Sigmoid colon (tissue), 4 donors: Measurements from ENCODE around the gene MROH7.

Source experiments
- POLR2A ChIP-seq, 2 donors: fragments of 450-650 bp; IDR thresholded peaks; one replicate each; pipeline ENCODE4 v1.6.1; 2016; ENCODE audit warnings: antibody characterized with exemption in 2 of 2, mild to moderate bottlenecking in 2 of 2, moderate library complexity in 2 of 2
- POLR2AphosphoS5 ChIP-seq, 4 donors: sonication (generic); formaldehyde crosslinking; IDR thresholded peaks; one replicate each; pipeline ENCODE4 v1.6.1; 2017; ENCODE audit warnings: antibody characterized with exemption in 4 of 4
- TF ChIP-seq, protein P1 (sequence below), 4 experiments: fragments of 450-650 bp in 3 of 4; fragments of 200-600 bp in 1 of 4; IDR thresholded peaks; one replicate each; pipeline ENCODE4 v1.5.1; 2016 to 2019; ENCODE audit warnings: antibody characterized with exemption in 4 of 4, mild to moderate bottlenecking in 3 of 4, moderate library complexity in 2 of 4

DNA sequence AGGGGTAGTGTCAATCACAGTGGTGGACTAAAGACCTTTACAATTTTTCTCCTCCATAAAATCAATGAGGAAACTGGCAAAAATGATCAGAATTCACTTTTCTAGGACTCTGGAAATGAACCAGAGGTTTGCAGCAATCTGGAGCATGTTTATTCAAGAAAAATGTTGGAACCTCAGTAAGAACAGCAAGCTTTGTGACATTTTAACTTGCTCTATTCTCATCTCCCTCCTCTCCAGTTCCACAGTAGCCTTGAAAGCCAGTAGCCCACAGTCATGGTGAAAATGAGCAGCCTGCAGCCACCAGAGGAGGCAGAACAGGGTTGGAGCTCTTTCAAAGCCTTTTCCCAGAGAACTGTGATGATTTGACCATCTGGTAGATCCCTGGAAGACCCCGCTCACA lies 83.2 kb downstream of the MROH7 start:
- TF ChIP-seq, protein P1, sequence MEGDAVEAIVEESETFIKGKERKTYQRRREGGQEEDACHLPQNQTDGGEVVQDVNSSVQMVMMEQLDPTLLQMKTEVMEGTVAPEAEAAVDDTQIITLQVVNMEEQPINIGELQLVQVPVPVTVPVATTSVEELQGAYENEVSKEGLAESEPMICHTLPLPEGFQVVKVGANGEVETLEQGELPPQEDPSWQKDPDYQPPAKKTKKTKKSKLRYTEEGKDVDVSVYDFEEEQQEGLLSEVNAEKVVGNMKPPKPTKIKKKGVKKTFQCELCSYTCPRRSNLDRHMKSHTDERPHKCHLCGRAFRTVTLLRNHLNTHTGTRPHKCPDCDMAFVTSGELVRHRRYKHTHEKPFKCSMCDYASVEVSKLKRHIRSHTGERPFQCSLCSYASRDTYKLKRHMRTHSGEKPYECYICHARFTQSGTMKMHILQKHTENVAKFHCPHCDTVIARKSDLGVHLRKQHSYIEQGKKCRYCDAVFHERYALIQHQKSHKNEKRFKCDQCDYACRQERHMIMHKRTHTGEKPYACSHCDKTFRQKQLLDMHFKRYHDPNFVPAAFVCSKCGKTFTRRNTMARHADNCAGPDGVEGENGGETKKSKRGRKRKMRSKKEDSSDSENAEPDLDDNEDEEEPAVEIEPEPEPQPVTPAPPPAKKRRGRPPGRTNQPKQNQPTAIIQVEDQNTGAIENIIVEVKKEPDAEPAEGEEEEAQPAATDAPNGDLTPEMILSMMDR (IDR thresholded peaks at IDR 0.05): no peak
- TF ChIP-seq POLR2AphosphoS5 (IDR thresholded peaks at IDR 0.05) (no peak), POLR2A (IDR thresholded peaks at IDR 0.05) (no peak)
